ENCODE measurements around the gene CAV2. TPM values are rescaled to one million over a fixed set of nuclear protein-coding genes. Genes with fewer than 3 reads are reported as not detected.

Gene CAV2
- total and polyA plus RNA-seq, 2 of the 13 experiments (the other 11 are each of a cell fraction or from before 2014, with no cell fraction given) = 0.09 to 0.18 TPM

DNA sequence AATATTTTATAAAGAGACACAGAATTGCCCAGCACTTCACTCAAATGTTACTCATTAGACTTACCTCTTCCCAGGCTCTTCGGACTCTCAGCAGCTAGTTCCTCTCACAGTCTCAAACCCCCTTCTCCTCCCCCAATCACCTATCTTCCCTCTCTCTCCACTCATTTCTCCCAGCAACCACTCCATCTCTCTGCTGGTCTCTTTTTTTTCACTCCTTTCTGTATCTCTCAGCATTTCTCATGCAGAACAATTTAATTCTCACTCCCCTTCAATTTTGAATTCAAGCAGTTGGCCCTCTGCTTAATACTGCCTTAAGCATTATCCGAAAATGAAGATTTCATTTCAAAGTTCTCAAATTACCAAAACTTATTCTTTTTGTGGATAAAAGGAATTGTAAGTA is 34.4 kb upstream of the CAV2 start:
- ChIA-PET CTCF (ENCODE audit: low intra/inter-chr PET ratio, low total read pairs) (no interaction called here), POLR2A (no interaction called here)
- FAIRE-seq (no peak), ATAC-seq (no peak), DNase-seq (ENCODE audit: low spot score) (no peak)
- no peak overlapping the region for H2AFZ ChIP-seq (ENCODE audit: low read length)
- H3K4me3 ChIP-seq (replicated peaks in 1 of 3; ENCODE audit: insufficient read depth in 1 of 3, low read depth in 2 of 3, low read length in 3 of 3) = no peak overlapping the region
- no peaks in the 10 kb centered on the region for H3K36me3 ChIP-seq (replicated peaks in 1 of 2; ENCODE audit: control insufficient read depth in 1 of 2, insufficient read depth in 2 of 2, low read length in 2 of 2)
- intact Hi-C loops (cut with micrococcal nuclease; ENCODE audit: unreplicated experiment) (no loop called here), in situ Hi-C loops (cut with HindIII; ENCODE audit: extremely low pct_ligation_motif_present, low pct_unique_long_range_greater_than_20kb) (no loop called here)
- no peaks in the 10 kb centered on the region for H3K9me3 ChIP-seq (ENCODE audit: low read length)
- no peak overlapping the region for H3K9ac ChIP-seq (ENCODE audit: insufficient read depth, low read depth, low read length)
- no peaks in the 10 kb centered on the region for H3K4me1 ChIP-seq (ENCODE audit: insufficient read depth, low read length)
- WGBS (ENCODE audit: low lambda C conversion rate) = 52% methylated on average over 2 of the region's 2 CpGs
- TF ChIP-seq ZNF879 (CRISPR knock-in tag; IDR thresholded peaks at IDR 0.05) (no peak), RFX3 (CRISPR knock-in tag; IDR thresholded peaks at IDR 0.05) (no peak), CREB1 (IDR thresholded peaks at IDR 0.05) (no peak), CREB1 (CRISPR knock-in tag; IDR thresholded peaks at IDR 0.05) (no peak), TCF12 (IDR thresholded peaks at IDR 0.05) (no peak), TCF12 (CRISPR knock-in tag; IDR thresholded peaks at IDR 0.05) (no peak), KLF13 (CRISPR knock-in tag; IDR thresholded peaks at IDR 0.05) (no peak), NFE2L2 (IDR thresholded peaks at IDR 0.05; ENCODE audit: low read length) (no peak), ZMYM2 (CRISPR knock-in tag; IDR thresholded peaks at IDR 0.05) (no peak), ZNF776 (CRISPR knock-in tag; IDR thresholded peaks at IDR 0.05) (no peak), RBAK (CRISPR knock-in tag; IDR thresholded peaks at IDR 0.05) (no peak), RNF2 (conservative IDR thresholded peaks at IDR 0.05; ENCODE audit: low read depth) (no peak), ZNF296 (CRISPR knock-in tag; conservative IDR thresholded peaks at IDR 0.05) (no peak), JUNB (CRISPR knock-in tag; IDR thresholded peaks at IDR 0.05; ENCODE audit: borderline replicate concordance) (no peak)
- TF ChIP-seq, protein P1, sequence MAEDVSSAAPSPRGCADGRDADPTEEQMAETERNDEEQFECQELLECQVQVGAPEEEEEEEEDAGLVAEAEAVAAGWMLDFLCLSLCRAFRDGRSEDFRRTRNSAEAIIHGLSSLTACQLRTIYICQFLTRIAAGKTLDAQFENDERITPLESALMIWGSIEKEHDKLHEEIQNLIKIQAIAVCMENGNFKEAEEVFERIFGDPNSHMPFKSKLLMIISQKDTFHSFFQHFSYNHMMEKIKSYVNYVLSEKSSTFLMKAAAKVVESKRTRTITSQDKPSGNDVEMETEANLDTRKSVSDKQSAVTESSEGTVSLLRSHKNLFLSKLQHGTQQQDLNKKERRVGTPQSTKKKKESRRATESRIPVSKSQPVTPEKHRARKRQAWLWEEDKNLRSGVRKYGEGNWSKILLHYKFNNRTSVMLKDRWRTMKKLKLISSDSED (CRISPR knock-in tag; IDR thresholded peaks at IDR 0.05) = no peak
- TF ChIP-seq, protein P2, sequence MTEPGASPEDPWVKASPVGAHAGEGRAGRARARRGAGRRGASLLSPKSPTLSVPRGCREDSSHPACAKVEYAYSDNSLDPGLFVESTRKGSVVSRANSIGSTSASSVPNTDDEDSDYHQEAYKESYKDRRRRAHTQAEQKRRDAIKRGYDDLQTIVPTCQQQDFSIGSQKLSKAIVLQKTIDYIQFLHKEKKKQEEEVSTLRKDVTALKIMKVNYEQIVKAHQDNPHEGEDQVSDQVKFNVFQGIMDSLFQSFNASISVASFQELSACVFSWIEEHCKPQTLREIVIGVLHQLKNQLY (CRISPR knock-in tag; IDR thresholded peaks at IDR 0.05) = no peak
- TF ChIP-seq, protein P3, sequence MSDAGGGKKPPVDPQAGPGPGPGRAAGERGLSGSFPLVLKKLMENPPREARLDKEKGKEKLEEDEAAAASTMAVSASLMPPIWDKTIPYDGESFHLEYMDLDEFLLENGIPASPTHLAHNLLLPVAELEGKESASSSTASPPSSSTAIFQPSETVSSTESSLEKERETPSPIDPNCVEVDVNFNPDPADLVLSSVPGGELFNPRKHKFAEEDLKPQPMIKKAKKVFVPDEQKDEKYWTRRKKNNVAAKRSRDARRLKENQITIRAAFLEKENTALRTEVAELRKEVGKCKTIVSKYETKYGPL (CRISPR knock-in tag; IDR thresholded peaks at IDR 0.05) = no peak
- TF ChIP-seq, protein P4, sequence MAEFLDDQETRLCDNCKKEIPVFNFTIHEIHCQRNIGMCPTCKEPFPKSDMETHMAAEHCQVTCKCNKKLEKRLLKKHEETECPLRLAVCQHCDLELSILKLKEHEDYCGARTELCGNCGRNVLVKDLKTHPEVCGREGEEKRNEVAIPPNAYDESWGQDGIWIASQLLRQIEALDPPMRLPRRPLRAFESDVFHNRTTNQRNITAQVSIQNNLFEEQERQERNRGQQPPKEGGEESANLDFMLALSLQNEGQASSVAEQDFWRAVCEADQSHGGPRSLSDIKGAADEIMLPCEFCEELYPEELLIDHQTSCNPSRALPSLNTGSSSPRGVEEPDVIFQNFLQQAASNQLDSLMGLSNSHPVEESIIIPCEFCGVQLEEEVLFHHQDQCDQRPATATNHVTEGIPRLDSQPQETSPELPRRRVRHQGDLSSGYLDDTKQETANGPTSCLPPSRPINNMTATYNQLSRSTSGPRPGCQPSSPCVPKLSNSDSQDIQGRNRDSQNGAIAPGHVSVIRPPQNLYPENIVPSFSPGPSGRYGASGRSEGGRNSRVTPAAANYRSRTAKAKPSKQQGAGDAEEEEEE (CRISPR knock-in tag; IDR thresholded peaks at IDR 0.05; ENCODE audit: borderline replicate concordance) = no peak
- TF ChIP-seq, protein P5, sequence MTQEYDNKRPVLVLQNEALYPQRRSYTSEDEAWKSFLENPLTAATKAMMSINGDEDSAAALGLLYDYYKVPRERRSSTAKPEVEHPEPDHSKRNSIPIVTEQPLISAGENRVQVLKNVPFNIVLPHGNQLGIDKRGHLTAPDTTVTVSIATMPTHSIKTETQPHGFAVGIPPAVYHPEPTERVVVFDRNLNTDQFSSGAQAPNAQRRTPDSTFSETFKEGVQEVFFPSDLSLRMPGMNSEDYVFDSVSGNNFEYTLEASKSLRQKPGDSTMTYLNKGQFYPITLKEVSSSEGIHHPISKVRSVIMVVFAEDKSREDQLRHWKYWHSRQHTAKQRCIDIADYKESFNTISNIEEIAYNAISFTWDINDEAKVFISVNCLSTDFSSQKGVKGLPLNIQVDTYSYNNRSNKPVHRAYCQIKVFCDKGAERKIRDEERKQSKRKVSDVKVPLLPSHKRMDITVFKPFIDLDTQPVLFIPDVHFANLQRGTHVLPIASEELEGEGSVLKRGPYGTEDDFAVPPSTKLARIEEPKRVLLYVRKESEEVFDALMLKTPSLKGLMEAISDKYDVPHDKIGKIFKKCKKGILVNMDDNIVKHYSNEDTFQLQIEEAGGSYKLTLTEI (CRISPR knock-in tag; conservative IDR thresholded peaks at IDR 0.05) = no peak
- H3K4me2 ChIP-seq (ENCODE audit: low read depth, low read length) = no peak overlapping the region
- no peak overlapping the region for H3K27ac ChIP-seq (ENCODE audit: extremely low read length, insufficient read depth, low read length)
- no TSS peak for BruUV-seq (replicated peaks)
- H4K20me1 ChIP-seq (ENCODE audit: insufficient read depth, low read length) = no peaks in the 10 kb centered on the region
- no peaks in the 10 kb centered on the region for H3K79me2 ChIP-seq (ENCODE audit: insufficient read depth, low read length)
- no peaks in the 10 kb centered on the region for H3K27me3 ChIP-seq (ENCODE audit: control insufficient read depth in 1 of 2, insufficient read depth in 2 of 2, low read length in 2 of 2)

All from HepG2 (cell line).